Endothelial cell of umbilical vein (primary cell): Measurements from ENCODE around the gene TRIM7. TPM values are rescaled to one million over a fixed set of nuclear protein-coding genes. Genes with fewer than 3 reads are reported as not detected.
"Not testable (repeated sequence)": the region's sequence is repeated elsewhere in the genome, so short reads cannot be mapped to it uniquely, and the experiment has no call there.

Experiments used
- BruUV-seq: library from RNA; stranded (reverse); fragments of 400-500 nt; replicated peaks from 2 replicates; lab custom pipeline; 2021; lab: Mats Ljungman, UMichigan
- CTCF ChIA-PET: fragments of 300-600, 350-600 bp; sonication (Branson Sonifier 250); formaldehyde crosslinking; loops from one replicate; lab custom pipeline; 2021; ENCODE audit warnings: antibody characterized with exemption, inconsistent platforms; lab: Charles Lee
- POLR2A ChIA-PET: fragments of 300-600, 350-600 bp; sonication (Branson Sonifier 250); formaldehyde crosslinking; loops from one replicate; lab custom pipeline; 2021; ENCODE audit warnings: antibody characterized with exemption, inconsistent platforms; lab: Charles Lee
- DNase-seq: peaks from one replicate; pipeline ENCODE4 v3.0.0-alpha.2; 2011; ENCODE audit warnings: low read depth, low spot score
- FAIRE-seq: peaks from 2 replicates; lab custom pipeline; 2011; peaks lifted over from hg19 to GRCh38; lab: Jason Lieb, UNC
- H2AFZ ChIP-seq: 2 replicates; pipeline ENCODE4 v1.6.0; 2012; ENCODE audit warnings: low read depth, low read length, control low read depth, inconsistent platforms
- H3K27ac ChIP-seq: 2 replicates; pipeline ENCODE4 v1.5.1; 2011; ENCODE audit warnings: low read depth, mild to moderate bottlenecking, control low read depth, low read length, moderate library complexity; ENCODE audit not compliant: insufficient read depth
- H3K27me3 ChIP-seq, 2 experiments: 2 replicates each; pipeline versions ENCODE4 v1.6.0 to v1.6.1; 2011; ENCODE audit warnings: low read length in 2 of 2, mixed read lengths in 1 of 2; ENCODE audit not compliant: control insufficient read depth in 2 of 2, insufficient read depth in 2 of 2
- H3K36me3 ChIP-seq, 2 experiments: 2 replicates in 1 of 2; 3 replicates in 1 of 2; pipeline ENCODE4 v1.5.1; 2011; ENCODE audit warnings: low read length in 2 of 2, mild to moderate bottlenecking in 1 of 2, moderate library complexity in 1 of 2; ENCODE audit not compliant: control insufficient read depth in 2 of 2, insufficient read depth in 2 of 2; ENCODE audit errors: extremely low read depth in 1 of 2
- H3K4me1 ChIP-seq: 3 replicates; pipeline ENCODE4 v1.5.1; 2011; ENCODE audit warnings: mild to moderate bottlenecking, low read length; ENCODE audit not compliant: control insufficient read depth, insufficient read depth; ENCODE audit errors: extremely low read depth
- H3K4me2 ChIP-seq: 2 replicates; pipeline ENCODE4 v1.6.1; 2011; ENCODE audit warnings: low read length, control low read depth, mixed read lengths; ENCODE audit not compliant: insufficient read depth
- H3K4me3 ChIP-seq, 3 experiments: fragments of 200-600 bp in 1 of 3; sonication (generic), shearing (Covaris generic) in 1 of 3; replicated peaks in 1 of 3; 2 replicates each; pipeline ENCODE4 v1.5.1; 2011 to 2016; ENCODE audit warnings: control low read depth in 3 of 3, low read length in 3 of 3, mild to moderate bottlenecking in 2 of 3, inconsistent platforms in 1 of 3, low read depth in 1 of 3, moderate library complexity in 1 of 3; ENCODE audit not compliant: insufficient read depth in 1 of 3
- H3K79me2 ChIP-seq: 2 replicates; pipeline ENCODE4 v1.6.0; 2012; ENCODE audit warnings: low read length, inconsistent platforms; ENCODE audit not compliant: control insufficient read depth, insufficient read depth
- H3K9ac ChIP-seq: replicated peaks from 2 replicates; pipeline ENCODE3; 2011; ENCODE audit warnings: low read length, control low read depth; ENCODE audit not compliant: insufficient read depth; ENCODE audit errors: extremely low read depth
- H3K9me1 ChIP-seq: replicated peaks from 3 replicates; pipeline ENCODE4 v1.6.0; 2011; ENCODE audit warnings: mild to moderate bottlenecking, low read length; ENCODE audit not compliant: control insufficient read depth, insufficient read depth; ENCODE audit errors: extremely low read depth
- H3K9me3 ChIP-seq: replicated peaks from 2 replicates; pipeline ENCODE4 v1.5.1; 2012; ENCODE audit warnings: low read length, inconsistent platforms; ENCODE audit not compliant: control insufficient read depth, insufficient read depth
- H4K20me1 ChIP-seq: replicated peaks from 2 replicates; pipeline ENCODE3; 2011; ENCODE audit warnings: mild to moderate bottlenecking, low read length; ENCODE audit not compliant: control insufficient read depth, insufficient read depth; ENCODE audit errors: extremely low read depth
- EZH2 ChIP-seq: IDR thresholded peaks from 2 replicates; pipeline ENCODE4 v1.6.1; 2012; ENCODE audit warnings: borderline replicate concordance, low read depth, mild to moderate bottlenecking, moderate library complexity, low read length, inconsistent platforms; ENCODE audit not compliant: severe bottlenecking
- GATA2 ChIP-seq: IDR thresholded peaks from 2 replicates; pipeline ENCODE4 v1.7.0; 2011; ENCODE audit warnings: low read depth, mild to moderate bottlenecking, moderate library complexity, mixed read lengths, low read length; ENCODE audit not compliant: insufficient read length, insufficient read depth
- dilution Hi-C: fragments of 300-500 bp; cut with MboI; formaldehyde crosslinking; loops from one replicate; pipeline ENCODE4 v1.15.0; 2019; ENCODE audit warnings: low sequenced_read_pairs; ENCODE audit not compliant: extremely low pct_ligation_motif_present
- intact Hi-C: fragments of 100-400 bp; cut with micrococcal nuclease; formaldehyde crosslinking; loops from one replicate; pipeline ENCODE4 v1.10.0; 2022
- polyA plus RNA-seq, 4 experiments: library from polyadenylated mRNA; depleted of rRNA in 3 of 4; stranded (reverse) in 3 of 4; unstranded in 1 of 4; fragments of >200 nt; gene quantifications; 2 replicates each; pipeline versions ENCODE4 v1.2.1 to v1.2.3, GENCODE V29; 2011 to 2012; ENCODE audit warnings: missing spikeins in 1 of 4
- total RNA-seq: library from RNA; stranded (reverse); gene quantifications from 2 replicates; pipeline ENCODE4 v1.2.3, GENCODE V29; 2021

Gene TRIM7
- total and polyA plus RNA-seq, 2 donors (not counting 3 experiments of a cell fraction or from before 2014, with no cell fraction given) = 2.7 to 3.4 TPM

DNA sequence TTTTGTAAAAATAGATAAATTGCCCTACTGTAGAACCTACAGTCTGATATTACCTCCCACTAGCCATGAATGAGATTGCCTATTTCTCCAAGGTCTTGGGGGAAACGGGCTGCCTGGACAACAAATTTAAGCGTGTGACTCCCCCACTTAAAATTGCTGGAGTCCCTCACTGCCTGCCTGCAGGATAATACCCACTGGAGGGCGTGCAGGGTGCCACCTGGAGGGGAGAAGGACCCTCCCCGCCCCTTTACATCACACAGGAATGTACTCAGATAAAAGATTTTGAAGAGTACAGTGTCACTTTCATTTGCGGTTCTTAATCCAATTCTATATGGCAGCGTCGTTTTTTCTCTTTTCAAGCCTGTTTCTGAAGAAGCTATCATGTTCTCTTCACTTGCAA, 6.2 kb upstream of the TRIM7 start:
- Histone ChIP-seq H3K4me1 (peaks cover 3% of the 10 kb centered on the region), H2AFZ (no peak overlapping the region), H3K79me2 (no peaks in the 10 kb centered on the region), H3K36me3 (no peaks in the 10 kb centered on the region), H3K4me3 (no peak overlapping the region), H3K9me1 (no peaks in the 10 kb centered on the region), H3K27me3 (peaks cover 0 to 4% of the 10 kb centered on the region in 2 experiments), H4K20me1 (no peaks in the 10 kb centered on the region), H3K27ac (no peak overlapping the region), H3K4me2 (no peak overlapping the region), H3K9me3 (no peaks in the 10 kb centered on the region), H3K9ac (no peak overlapping the region)
- DNase-seq (no peak), FAIRE-seq (no peak)
- TF ChIP-seq EZH2 (no peak), GATA2 (no peak)
- intact Hi-C loops (no loop called here), dilution Hi-C loops (no loop called here)
- POLR2A ChIA-PET = no interaction called here
- CTCF ChIA-PET = no interaction called here
- BruUV-seq = no TSS peak

GRCh38 chr5:181210698-181211097, 5.7 kb upstream of the TRIM7 start:
- not testable (repeated sequence) for H3K4me1 ChIP-seq, H2AFZ ChIP-seq

DNA sequence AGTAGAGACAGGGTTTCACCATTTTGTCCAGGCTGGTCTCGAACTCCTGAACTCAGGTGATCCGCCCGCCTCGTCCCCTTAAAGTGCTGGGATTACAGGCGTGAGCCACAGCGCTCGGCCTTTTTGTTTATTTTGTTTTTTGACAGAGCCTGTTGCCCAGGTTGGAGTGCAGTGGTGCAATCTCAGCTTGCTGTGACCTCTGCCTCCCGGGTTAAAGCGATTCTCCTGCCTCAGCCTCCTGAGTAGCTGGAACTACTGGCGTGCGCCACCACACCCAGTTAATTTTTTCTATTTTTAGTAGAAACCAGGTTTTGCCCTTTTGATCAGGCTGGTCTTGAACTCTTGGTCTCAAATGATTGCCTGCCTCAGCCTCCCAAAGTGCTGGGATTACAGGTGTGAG, 5.2 kb upstream of the TRIM7 start:
- H3K4me3 ChIP-seq, H3K36me3 ChIP-seq, DNase-seq, H3K9me1 ChIP-seq, H3K79me2 ChIP-seq, H3K27me3 ChIP-seq, intact Hi-C loops, FAIRE-seq, H3K27ac ChIP-seq, H3K4me2 ChIP-seq, dilution Hi-C loops, BruUV-seq, H3K9me3 ChIP-seq, H4K20me1 ChIP-seq, H3K9ac ChIP-seq, CTCF ChIA-PET, H2AFZ ChIP-seq: not testable (repeated sequence)
- peaks cover 12% of the 10 kb centered on the region for H3K4me1 ChIP-seq
- POLR2A ChIA-PET = interaction anchor here (0.8 kb wide), 1 partner anchor 14 kb away, joined by 3 read pairs; no protein-coding TSS in a partner anchor

More at GRCh38 chr5:181210698-181211097, 5.7 kb upstream of the TRIM7 start:
- H3K9ac ChIP-seq, H3K9me3 ChIP-seq, H3K27ac ChIP-seq, H3K36me3 ChIP-seq, FAIRE-seq, DNase-seq, CTCF ChIA-PET, BruUV-seq, H3K79me2 ChIP-seq, H3K27me3 ChIP-seq, POLR2A ChIA-PET, H3K9me1 ChIP-seq, intact Hi-C loops, H3K4me2 ChIP-seq, H4K20me1 ChIP-seq, H3K4me3 ChIP-seq, dilution Hi-C loops: not testable (repeated sequence)

- H3K4me3 ChIP-seq, H3K27ac ChIP-seq, POLR2A ChIA-PET, FAIRE-seq, DNase-seq, H3K9me1 ChIP-seq, H3K36me3 ChIP-seq, H3K4me2 ChIP-seq, H4K20me1 ChIP-seq, BruUV-seq, H3K27me3 ChIP-seq, H3K9me3 ChIP-seq, dilution Hi-C loops, H2AFZ ChIP-seq, H3K9ac ChIP-seq, H3K79me2 ChIP-seq: not testable (repeated sequence)
- CTCF ChIA-PET = interaction anchor here (8.0 kb wide), 1 partner anchor 17 kb away, joined by 95 read pairs; no protein-coding TSS in a partner anchor
- H3K4me1 ChIP-seq = peaks cover 12% of the 10 kb centered on the region
- intact Hi-C loops = loop anchor here (10.0 kb wide), 1 partner anchor 1654 kb away; the partner anchor contains the start of gene RUFY1
Measured at GRCh38 chr5:181209006-181209405, 4.0 kb upstream of the TRIM7 start.
